ENCODE data around the gene HDDC3.
"Not testable (repeated sequence)": the region's sequence is repeated elsewhere in the genome, so short reads cannot be mapped to it uniquely, and the experiment has no call there.

The HDDC3 gene

DNA sequence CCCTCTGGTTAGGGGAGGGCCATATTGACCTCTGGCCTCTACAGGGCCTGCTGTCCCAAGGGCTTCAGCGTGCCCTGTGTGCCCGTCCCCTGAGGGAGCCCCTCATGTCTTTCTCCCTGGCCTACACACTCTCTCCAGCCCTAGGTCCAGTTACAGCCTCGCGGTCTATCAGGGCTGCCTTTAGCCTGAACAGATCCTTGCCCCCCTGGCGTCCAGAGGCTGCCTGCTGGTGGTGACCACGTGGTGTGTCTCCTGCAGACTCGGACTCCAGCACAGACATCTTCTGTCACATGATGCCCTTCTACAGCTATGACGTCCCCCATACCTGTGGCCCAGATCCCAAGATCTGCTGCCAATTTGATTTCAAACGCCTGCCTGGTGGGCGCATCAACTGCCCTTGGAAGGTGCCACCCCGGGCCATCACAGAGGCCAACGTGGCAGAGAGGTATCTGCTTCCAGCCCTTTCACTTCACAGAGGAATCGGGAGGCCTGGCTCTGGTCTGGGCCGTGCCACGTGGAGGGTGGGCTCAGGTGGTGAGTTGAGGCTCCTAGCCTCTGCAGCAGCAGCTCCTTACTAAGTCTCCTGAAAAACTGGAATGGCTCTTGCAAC lies 25.2 kb downstream of the HDDC3 start:
- DNase-seq, result no peak

DNA sequence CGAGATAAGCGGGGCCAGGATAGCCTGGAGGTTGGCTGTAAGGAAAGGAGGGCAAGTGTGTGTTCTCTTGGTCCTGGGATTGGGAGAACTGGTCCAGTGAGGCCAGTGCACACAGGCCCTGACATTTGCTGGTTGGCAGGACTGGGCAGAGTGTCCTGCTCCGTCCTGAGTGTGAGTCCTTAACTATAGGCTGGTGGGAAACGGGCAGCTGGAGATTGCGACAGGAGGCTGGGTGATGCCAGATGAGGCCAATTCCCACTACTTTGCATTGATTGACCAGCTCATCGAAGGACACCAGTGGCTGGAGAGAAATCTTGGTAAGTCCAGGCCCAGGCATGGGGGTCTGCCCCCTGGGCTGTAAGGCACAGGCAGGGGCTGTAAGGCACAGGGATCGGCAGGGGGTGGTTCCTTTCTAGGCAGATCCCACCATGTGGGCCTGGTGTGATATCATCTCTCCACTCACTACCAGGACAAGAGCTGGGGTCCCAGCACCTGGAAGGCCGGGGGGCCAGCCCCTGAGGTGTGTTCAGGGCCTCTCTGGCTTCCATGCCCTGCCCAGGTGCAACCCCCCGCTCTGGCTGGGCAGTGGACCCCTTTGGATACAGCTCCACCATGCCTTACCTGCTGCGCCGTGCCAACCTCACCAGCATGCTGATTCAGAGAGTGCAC lies 26.0 kb downstream of the HDDC3 start:
- DNase-seq, result no peak

DNA sequence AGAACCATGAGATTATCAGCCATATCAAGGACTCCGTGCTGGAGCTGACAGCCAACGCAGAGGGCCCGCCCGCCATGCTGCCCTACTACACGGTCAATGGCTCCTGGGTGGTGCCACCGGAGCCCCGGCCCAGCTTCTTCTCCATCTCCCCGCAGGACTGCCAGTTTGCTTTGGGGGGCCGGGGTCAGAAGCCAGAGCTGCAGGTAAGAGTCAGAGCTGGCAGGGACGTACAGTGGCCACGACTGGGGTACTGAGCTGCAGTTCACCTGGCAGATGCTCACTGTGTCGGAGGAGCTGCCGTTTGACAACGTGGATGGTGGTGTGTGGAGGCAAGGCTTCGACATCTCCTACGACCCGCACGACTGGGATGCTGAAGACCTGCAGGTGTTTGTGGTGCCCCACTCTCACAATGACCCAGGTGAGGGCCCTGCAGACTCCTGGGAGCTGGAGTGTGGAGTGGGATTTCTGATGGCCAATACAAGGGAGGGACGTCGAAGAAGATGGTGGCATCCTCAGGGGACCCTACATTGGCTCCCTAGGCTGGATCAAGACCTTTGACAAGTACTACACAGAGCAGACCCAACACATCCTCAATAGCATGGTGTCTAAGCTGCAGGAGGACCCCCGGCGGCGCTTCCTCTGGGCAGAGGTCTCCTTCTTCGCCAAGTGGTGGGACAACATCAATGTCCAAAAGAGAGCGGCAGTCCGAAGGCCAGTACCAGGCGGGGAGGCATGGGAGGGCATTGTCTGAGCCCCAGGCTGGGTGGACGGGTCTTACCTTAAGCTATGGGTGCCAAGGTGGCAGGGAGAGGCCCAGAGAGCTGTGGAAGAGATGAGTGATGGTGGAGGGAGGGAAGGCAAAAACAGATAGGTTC lies 26.8 kb downstream of the HDDC3 start:
- no peak for DNase-seq

DNA sequence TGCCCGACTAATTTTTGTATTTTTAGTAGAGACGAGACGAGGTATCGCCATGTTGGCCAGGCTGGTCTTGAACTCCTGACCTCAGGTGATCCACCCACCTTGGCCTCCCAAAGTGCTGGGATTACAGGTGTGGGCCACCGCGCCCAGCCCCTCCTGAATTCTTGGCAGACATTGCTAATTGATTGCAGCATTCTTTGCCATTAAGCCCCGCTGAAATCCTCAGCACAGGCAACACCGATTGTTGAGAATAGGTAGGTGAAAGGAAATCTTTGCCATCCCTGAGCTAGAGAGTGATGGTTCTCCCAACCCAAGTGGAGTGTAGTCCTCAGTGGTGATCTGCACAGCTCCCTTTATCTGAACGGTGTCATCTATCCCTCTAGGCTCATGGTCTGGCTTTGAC lies 27.6 kb downstream of the HDDC3 start:
- DNase-seq, result no peak

DNA sequence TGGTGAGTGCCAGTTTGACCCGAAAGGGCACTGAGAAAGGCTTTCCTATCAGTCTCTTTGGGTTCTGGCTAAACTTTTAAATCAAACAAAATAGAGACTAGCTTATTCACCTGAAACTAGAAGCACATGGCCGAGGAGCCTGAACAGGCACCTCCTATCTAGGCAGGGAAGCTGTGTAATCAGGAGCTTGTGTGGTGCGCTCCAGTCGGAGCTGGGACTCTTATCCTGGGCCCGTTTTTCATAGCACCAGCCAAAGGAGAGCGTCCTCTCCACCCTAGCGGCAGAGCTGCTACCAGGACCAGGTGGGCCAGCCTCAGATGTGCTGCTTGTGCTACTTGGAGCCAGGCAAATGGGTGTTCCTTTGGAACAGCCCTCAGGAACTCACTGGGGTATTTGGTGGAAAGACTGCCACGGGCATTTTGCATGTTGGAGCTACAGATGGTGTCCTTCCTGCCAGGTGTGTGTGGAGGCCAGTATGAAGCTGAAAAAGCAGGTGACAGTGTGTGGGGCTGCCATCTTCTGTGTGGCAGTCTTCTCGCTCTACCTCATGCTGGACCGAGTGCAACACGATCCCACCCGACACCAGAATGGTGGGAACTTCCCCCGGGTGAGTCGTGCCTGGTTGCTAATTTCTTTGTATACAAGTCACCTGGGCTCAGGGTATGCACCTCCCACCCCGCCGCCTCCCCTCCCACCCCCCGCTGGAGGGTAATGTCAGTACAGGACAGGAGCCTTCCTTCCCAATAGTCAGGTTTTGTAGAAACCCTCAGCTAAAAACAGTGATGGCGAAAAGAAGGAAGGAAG lies 28.4 kb downstream of the HDDC3 start:
- DNase-seq, result no peak

DNA sequence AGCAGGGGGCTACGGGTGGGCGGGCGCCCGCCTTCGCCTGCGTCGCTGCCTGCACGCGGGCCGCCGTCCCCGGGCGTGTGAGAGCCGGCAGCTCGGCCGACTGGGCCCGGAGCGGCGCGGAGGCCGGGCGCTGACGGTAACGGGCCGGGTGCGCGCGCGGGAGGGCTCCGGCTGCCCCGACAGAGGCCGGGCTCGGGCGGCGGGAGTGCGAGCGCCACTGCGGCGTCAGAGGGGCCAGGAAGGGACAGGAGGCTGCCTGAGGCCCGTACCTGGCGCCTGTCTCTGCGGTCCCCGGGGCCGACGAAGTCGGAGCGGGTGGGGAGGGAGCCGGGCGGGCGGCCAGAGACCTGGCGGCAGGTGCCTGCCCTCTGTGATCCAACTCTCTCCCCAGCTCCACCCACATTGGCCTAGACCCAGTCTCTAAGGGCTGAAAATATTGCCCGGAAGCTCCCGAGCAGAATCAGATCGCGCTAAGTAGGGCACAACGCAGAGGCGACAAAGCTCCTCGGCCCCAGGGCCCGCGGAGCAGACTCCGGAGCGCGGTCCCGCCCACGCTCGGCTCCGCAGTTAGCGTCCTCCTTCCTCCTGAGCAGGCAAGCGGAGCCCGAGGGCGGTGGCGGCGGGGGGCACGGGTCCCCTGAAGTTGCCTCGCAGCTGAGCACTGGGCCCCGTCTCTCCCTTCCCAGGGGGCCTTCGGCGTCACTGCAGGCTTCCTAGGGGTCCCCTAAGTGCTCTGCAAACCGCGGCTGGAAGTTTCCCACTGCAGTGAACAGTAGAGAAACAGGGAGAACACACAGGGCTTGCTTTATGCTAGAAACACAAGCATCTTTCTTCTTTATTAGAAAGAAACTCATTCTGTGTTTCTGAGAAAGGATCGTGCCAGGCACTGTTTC lies 29.3 kb downstream of the HDDC3 start, which contains the start of gene MAN2A2:
MAN2A2 (plus strand) TSS at position 463 of the 893 bp plus-strand sequence. CDS start 906 bp downstream, outside the sequence.
- peak; percentile 50 for DNase-seq

DNA sequence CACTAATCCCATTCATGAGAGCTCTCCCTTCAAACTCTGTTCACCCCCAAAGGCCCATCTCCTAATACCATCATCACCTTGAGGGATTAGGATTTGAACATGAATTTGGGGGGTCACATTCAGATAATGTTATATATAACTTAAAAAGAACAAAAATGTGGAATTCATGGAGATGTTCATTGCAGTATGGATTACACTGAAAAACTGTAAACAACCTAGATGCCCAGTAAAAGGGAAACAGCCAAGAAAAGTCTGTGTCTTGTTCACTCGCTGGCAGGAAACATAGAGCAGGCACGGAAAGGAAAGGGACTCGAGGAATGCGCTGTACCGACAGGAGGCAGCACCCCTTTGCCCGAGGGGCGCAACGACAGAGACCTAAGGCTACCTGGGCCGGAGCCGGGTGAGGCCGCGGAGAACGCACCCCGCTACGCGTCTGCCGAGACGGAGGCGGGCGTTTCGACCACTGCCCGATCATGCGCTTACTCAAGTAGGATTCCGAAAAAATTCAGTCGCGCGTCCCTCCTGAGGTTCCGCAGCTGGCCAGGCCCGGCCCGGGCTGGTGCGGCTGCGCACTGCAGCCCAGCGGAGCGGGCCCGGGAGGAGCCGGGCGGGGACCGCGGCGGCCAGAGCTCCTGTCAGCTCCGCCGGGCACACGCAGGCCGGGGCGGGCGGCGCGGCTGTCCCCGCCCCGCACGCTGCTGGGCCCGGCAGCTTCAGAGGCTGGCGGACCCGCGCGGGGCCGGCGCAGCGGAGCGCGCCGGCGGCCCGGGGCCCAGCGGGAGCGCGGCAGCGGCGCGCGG lies 30.1 kb downstream of the HDDC3 start:
- peak; percentile 82 for DNase-seq

DNA sequence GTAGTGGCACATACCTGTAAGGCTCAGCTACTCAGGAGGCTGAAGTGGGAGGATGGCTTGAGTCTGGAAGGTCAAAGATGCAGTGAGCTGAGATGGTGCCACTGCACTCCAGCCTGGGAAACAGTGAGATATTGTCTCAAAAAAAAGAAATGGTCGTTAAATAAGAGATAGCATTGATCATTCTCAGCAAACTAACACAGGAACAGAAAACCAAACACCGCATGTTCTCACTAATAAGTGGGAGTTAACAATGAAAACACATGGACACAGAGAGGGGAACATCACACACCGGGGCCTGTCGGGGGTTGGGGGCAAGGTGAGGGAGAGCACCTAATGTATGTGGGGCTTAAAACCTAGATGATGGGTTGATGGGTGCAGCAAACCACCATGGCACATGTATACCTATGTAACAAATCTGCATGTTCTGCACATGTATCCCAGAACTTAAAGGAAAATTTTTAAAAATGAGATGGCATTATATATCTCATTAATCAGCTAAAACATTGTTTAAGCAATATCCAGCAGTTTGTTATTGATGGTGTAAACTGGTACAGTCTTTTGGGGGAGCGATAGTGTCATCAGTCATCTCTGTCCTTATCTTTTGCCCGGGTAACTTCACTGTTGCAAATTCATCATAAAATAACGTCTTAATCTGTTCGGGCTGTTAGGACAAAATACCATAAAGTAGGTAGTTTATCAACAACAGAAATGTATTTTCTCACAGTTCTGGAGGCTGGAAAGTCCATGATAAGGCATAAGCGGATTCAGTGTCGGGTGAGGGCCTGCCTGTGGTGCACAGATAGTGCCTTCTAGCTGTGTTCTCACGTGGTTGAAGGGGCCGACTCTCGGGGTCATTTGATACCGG lies 30.9 kb downstream of the HDDC3 start:
- no peak for DNase-seq

DNA sequence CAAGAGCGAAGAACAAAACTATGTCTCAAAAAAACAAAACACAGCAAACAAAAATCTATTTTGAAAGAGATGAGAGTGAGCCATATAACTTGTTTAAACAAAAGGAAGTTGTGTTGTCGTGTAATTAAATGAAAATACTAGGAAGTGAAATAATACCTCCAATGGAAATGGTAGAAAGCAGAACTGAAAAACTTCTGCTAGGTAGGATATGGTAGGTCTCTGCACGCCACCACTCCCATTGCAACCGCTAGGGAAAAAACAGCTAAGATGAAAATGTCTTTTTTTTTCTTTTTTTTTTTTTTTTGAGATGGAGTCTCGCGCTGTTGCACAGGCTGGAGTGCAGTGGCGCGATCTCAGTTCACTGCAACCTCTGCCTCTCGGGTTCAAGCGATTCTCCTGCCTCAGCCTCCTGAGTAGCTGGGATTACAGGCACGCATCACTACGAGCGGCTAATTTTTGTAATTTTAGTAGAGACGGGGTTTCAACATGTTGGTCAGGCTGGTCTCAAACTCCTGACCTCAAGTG lies 35.2 kb downstream of the HDDC3 start:
- DNase-seq, result not testable (repeated sequence)

DNA sequence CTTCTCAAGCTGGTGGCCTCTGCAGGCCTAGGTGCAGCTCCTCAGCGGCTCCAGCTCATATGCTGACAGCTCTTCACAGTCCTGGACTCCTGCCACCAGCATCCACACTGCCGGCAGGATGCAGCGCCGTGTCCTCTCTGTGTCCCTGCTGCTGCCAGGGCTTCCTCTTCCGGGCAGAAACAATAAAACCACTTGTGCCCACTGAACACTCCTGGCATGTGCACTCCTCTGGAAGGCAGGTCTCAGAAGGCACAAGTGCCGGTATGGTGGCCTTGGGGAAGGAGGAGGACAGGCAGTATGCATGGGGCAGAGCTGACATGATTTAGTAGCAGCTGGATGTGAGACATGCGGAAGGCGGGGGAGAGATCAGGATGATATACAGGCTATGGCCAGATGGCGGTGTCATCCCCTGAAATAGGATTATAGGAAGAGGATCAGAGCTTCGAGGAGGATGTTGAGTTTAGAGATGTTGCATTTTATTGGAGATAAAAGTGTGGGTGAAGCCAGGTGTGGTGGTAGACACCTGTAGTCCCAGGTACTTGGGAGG lies 36.7 kb downstream of the HDDC3 start:
- DNase-seq, result peak; percentile 43

DNA sequence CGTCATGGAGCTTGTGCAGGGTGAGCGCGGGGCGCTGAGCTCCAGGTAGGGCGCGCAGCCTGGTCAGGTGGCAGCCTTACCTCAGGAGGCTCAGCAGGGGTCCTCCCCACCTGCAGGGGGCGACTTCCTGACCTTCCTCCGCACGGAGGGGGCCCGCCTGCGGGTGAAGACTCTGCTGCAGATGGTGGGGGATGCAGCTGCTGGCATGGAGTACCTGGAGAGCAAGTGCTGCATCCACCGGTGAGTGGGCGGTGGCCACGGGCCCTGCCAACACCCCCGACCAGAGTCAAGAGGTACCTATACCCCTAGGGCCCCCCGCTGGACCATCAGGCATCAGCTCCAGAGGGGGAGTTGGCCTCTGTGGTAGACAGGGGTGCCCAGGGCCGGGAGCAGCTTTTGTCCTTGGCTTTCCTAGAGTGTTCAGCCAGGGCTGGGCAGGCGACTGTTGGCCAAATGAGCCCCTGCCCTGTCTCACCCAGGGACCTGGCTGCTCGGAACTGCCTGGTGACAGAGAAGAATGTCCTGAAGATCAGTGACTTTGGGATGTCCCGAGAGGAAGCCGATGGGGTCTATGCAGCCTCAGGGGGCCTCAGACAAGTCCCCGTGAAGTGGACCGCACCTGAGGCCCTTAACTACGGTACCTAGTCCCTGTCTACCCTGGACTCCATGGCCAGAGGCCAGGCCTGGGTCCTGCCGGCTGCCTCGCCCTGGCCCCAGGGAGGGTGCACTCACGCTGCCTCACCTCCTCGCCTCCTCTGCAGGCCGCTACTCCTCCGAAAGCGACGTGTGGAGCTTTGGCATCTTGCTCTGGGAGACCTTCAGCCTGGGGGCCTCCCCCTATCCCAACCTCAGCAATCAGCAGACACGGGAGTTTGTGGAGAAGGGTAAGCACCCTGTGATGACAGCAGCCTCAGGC lies 38.9 kb downstream of the HDDC3 start:
- DNase-seq, result no peak

DNA sequence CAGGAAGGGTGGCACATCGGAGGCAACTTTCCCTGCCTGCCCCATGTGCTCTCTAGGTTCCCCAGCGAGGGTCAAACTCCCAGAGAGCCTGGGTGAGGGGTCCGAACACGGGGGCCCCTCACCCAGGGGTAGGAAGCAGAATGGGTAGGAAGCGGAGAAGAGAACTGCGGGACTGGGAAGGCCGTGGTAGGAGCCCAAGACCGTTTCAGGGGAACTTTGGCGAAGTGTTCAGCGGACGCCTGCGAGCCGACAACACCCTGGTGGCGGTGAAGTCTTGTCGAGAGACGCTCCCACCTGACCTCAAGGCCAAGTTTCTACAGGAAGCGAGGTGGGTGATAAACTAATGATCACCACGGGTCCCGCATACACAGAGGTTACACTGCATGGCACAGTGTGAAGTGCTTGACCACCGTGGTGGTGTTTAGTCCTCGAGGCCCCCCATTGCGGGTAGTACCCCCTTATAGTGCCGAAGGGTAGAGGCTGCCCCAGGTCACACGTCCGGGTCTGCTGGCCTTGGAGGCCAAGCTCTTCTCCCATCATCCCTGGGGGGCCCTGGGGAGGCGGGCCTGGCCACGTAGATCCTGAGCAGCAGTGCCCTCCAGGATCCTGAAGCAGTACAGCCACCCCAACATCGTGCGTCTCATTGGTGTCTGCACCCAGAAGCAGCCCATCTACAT lies 39.7 kb downstream of the HDDC3 start:
- no peak for DNase-seq

DNA sequence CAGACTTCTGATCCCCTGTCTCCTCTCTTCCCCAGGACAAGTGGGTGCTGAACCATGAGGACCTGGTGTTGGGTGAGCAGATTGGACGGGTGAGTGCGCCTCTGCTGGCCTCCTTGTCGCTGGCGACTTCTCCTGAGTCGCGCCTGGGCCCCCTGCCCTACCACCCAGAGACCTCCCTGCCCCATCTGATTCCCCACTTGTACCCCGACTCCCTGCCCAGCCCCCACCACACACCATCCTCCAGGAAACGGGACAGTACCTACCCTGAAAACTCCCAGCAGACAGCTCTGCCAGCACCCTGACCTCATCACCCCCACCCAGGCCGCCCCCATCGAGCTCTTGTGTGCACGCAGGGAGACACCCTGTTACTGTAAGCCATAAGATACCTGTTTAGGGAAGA lies 40.3 kb downstream of the HDDC3 start:
- DNase-seq, result no peak

DNA sequence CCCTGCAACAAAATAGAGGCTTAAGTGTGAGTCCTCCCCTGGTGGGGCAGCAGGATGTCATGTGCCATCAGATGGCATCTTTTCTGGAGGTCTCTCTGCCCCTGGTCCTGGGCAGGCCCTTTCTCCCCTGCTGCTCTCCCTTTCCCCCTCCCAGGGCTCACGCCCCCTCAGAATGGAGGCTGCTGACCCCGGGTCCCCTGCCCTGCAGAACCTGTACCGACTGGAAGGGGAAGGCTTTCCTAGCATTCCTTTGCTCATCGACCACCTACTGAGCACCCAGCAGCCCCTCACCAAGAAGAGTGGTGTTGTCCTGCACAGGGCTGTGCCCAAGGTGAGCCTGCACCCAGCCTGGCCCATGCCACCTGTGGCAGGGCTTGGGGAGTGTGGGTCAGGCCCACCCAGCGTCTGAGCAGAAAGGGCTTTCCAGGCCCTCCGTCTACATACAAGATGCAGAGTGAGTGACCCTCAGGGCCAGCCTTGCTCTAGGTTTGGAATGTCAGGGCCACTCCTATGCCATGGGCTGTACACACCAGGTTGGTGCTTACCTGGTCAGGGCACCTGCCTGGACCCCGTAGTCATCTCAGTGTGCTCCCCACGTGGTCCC lies 40.9 kb downstream of the HDDC3 start:
- DNase-seq, result no peak

DNA sequence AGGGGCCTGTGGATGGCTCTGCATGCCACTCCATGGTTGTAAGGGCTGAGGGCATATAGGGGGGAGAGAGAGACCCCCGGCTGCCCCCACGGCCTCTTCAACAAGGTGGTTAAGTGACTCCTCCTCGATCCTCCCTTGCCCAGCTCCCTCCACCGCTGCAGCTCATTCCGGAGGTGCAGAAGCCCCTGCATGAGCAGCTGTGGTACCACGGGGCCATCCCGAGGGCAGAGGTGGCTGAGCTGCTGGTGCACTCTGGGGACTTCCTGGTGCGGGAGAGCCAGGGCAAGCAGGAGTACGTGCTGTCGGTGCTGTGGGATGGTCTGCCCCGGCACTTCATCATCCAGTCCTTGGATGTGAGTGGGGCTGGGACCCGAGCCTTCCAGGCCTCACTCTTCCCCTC lies 41.5 kb downstream of the HDDC3 start:
- no peak for DNase-seq

DNA sequence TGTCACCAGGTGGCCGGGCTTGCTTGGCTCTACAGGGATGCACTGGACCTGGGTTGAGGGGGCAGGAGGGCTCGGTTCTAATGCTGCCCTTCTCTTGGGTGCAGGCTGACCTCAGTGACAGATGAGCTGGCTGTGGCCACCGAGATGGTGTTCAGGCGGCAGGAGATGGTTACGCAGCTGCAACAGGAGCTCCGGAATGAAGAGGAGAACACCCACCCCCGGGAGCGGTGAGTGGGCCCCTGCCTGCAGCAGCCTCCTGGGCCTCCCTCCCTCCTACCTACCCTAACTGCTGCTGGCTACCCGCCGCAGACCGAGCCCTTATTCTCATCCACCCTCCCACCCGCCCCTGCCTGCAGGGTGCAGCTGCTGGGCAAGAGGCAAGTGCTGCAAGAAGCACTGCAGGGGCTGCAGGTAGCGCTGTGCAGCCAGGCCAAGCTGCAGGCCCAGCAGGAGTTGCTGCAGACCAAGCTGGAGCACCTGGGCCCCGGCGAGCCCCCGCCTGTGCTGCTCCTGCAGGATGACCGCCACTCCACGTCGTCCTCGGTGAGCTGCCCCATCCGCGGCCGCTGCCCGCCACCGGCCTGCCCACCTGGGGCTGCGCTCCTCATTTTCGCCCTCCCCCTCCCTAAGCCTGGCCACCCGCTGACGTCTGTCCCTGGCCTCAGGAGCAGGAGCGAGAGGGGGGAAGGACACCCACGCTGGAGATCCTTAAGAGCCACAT lies 42.5 kb downstream of the HDDC3 start:
- DNase-seq, result no peak

DNA sequence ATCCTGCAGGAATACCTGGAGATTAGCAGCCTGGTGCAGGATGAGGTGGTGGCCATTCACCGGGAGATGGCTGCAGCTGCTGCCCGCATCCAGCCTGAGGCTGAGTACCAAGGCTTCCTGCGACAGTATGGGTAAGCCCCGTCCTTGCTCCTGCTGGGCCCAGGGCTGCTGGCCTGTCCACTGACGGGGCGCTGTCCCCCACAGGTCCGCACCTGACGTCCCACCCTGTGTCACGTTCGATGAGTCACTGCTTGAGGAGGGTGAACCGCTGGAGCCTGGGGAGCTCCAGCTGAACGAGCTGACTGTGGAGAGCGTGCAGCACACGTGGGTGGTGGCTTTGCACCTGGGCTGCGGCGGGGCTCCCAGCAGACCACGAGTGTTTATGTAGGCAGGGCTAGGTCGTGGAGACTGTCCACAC lies 43.0 kb downstream of the HDDC3 start:
- DNase-seq, result no peak

All from NCI-H2171 (cell line).